Fibroblast of skin of scalp (primary cell): ENCODE measurements around the gene RAB1B.

Experiments
- DNase-seq: peaks from one replicate; pipeline ENCODE4 v3.0.0-alpha.2; 2013

The RAB1B gene

GRCh38 chr11:66285250-66285947, 17.0 kb downstream of the RAB1B start:
- no peak for DNase-seq

- no peak for DNase-seq
Measured at GRCh38 chr11:66286699-66287098, 18.3 kb downstream of the RAB1B start.

- no peak for DNase-seq
Measured at GRCh38 chr11:66287211-66287888, 18.9 kb downstream of the RAB1B start.

GRCh38 chr11:66287889-66288670, 19.6 kb downstream of the RAB1B start:
- no peak for DNase-seq

GRCh38 chr11:66288671-66289547, 20.5 kb downstream of the RAB1B start, which contains the start of gene YIF1A:
Gene YIF1A (minus strand): TSS chr11:66289143. CDS start chr11:66288985, 158 bp downstream.
- DNase-seq: peak; percentile 100

- no peak for DNase-seq
Measured at GRCh38 chr11:66289548-66290329, 21.3 kb downstream of the RAB1B start.

GRCh38 chr11:66290330-66290621, 21.8 kb downstream of the RAB1B start:
- DNase-seq: no peak

- DNase-seq: no peak
Measured at GRCh38 chr11:66291303-66291705, 22.9 kb downstream of the RAB1B start.

- no peak for DNase-seq
Measured at GRCh38 chr11:66291706-66292542, 23.5 kb downstream of the RAB1B start, which contains the start of gene TMEM151A. Gene TMEM151A (plus strand): TSS chr11:66291894. CDS start chr11:66292014, 120 bp downstream.

GRCh38 chr11:66292543-66293332, 24.3 kb downstream of the RAB1B start:
- no peak for DNase-seq

GRCh38 chr11:66293352-66293751, 24.9 kb downstream of the RAB1B start:
- no peak for DNase-seq

GRCh38 chr11:66293777-66294625, 25.6 kb downstream of the RAB1B start:
- DNase-seq: no peak

GRCh38 chr11:66294626-66295620, 26.5 kb downstream of the RAB1B start:
- no peak for DNase-seq

GRCh38 chr11:66297610-66298009, 29.2 kb downstream of the RAB1B start:
- DNase-seq: no peak

- DNase-seq: no peak
Measured at GRCh38 chr11:66299186-66299585, 30.7 kb downstream of the RAB1B start.

GRCh38 chr11:66302656-66303055, 34.2 kb downstream of the RAB1B start:
- DNase-seq: no peak

- DNase-seq: no peak
Measured at GRCh38 chr11:66309475-66309874, 41.0 kb downstream of the RAB1B start.

GRCh38 chr11:66310324-66310723, 41.9 kb downstream of the RAB1B start:
- no peak for DNase-seq
